HepG2 (cell line): ENCODE data around the gene TMC4. TPM values are rescaled to one million over a fixed set of nuclear protein-coding genes. Genes with fewer than 3 reads are reported as not detected.

ENCODE experiments used
- ATAC-seq: fragments of 200-7000 bp; cut with Tn5 transposase; 3 replicates; pipeline ENCODE4 v1.9.1; 2020; ENCODE audit warnings: mild to moderate bottlenecking, moderate library complexity
- BruUV-seq: library from RNA; stranded (reverse); fragments of 400-500 nt; replicated peaks from 2 replicates; lab custom pipeline; 2021; lab: Mats Ljungman, UMichigan
- CTCF ChIA-PET: fragments of 300-600 bp; formaldehyde crosslinking; extraction: SDS; loops from one replicate; lab custom pipeline; 2021; ENCODE audit warnings: low total read pairs, inconsistent platforms, low intra/inter-chr PET ratio; lab: Yijun Ruan, JAX
- POLR2A ChIA-PET: fragments of 350-600 bp; sonication (Branson Sonifier 250); formaldehyde crosslinking; loops from one replicate; lab custom pipeline; 2020; ENCODE audit warnings: antibody characterized with exemption, inconsistent platforms; lab: Yijun Ruan, JAX
- DNase-seq: peaks from one replicate; pipeline ENCODE4 v3.0.0-alpha.2; 2015; ENCODE audit warnings: low spot score
- FAIRE-seq: peaks from 3 replicates; lab custom pipeline; 2011; peaks lifted over from hg19 to GRCh38; lab: Jason Lieb, UNC
- H2AFZ ChIP-seq: one replicate; pipeline ENCODE4 v1.6.1; 2011; ENCODE audit warnings: low read length, inconsistent platforms
- H3K27ac ChIP-seq: fragments of 300-600 bp; 3 replicates; pipeline ENCODE4 v1.8.0; 2011; ENCODE audit warnings: mixed run types, mild to moderate bottlenecking, mixed read lengths, low read length, inconsistent platforms; ENCODE audit not compliant: insufficient read depth; ENCODE audit errors: extremely low read length
- H3K27me3 ChIP-seq, 2 experiments: fragments of 200-600 bp in 1 of 2; 2 replicates in 1 of 2; 3 replicates in 1 of 2; pipeline versions ENCODE4 v1.6.0 to v1.8.0; 2011; ENCODE audit warnings: low read length in 2 of 2, mild to moderate bottlenecking in 2 of 2, moderate library complexity in 2 of 2, inconsistent platforms in 1 of 2; ENCODE audit not compliant: insufficient read depth in 2 of 2, control insufficient read depth in 1 of 2
- H3K36me3 ChIP-seq, 2 experiments: fragments of 200-600 bp in 1 of 2; replicated peaks in 1 of 2; 2 replicates in 1 of 2; 3 replicates in 1 of 2; pipeline versions ENCODE4 v1.5.1 to v1.8.0; 2011; ENCODE audit warnings: low read length in 2 of 2, inconsistent platforms in 1 of 2; ENCODE audit not compliant: insufficient read depth in 2 of 2, control insufficient read depth in 1 of 2
- H3K4me1 ChIP-seq: 2 replicates; pipeline ENCODE4 v1.5.1; 2012; ENCODE audit warnings: low read length, inconsistent platforms; ENCODE audit not compliant: insufficient read depth
- H3K4me2 ChIP-seq: 2 replicates; pipeline ENCODE4 v1.6.0; 2011; ENCODE audit warnings: low read depth, low read length, inconsistent platforms
- H3K4me3 ChIP-seq, 3 experiments: fragments of 200-600 bp in 1 of 3; sonication (generic), shearing (Covaris generic) in 1 of 3; replicated peaks in 1 of 3; 2 replicates each; pipeline ENCODE4 v1.5.1; 2011 to 2016; ENCODE audit warnings: low read length in 3 of 3, inconsistent platforms in 2 of 3, low read depth in 2 of 3, mild to moderate bottlenecking in 2 of 3, control low read depth in 1 of 3, mixed read lengths in 1 of 3; ENCODE audit not compliant: insufficient read depth in 1 of 3
- H3K79me2 ChIP-seq: one replicate; pipeline ENCODE4 v1.6.1; 2011; ENCODE audit warnings: low read length, inconsistent platforms; ENCODE audit not compliant: insufficient read depth
- H3K9ac ChIP-seq: 2 replicates; pipeline ENCODE4 v1.6.0; 2011; ENCODE audit warnings: mild to moderate bottlenecking, low read depth, low read length, inconsistent platforms; ENCODE audit not compliant: insufficient read depth
- H3K9me3 ChIP-seq: 2 replicates; pipeline ENCODE4 v1.5.1; 2012; ENCODE audit warnings: mild to moderate bottlenecking, low read length
- H4K20me1 ChIP-seq: 2 replicates; pipeline ENCODE4 v1.6.0; 2011; ENCODE audit warnings: inconsistent platforms, mild to moderate bottlenecking, low read length, moderate library complexity; ENCODE audit not compliant: insufficient read depth
- BCL6 ChIP-seq: IDR thresholded peaks from 2 replicates; pipeline ENCODE4 v1.6.1; 2016; ENCODE audit warnings: missing genetic modification reagents, missing compliant biosample characterization
- EED ChIP-seq: sonication (generic); formaldehyde crosslinking; IDR thresholded peaks from 2 replicates; pipeline ENCODE4 v1.5.0; 2020; ENCODE audit warnings: mild to moderate bottlenecking, missing genetic modification reagents
- IRX3 ChIP-seq: sonication (generic); formaldehyde crosslinking; IDR thresholded peaks from 2 replicates; pipeline ENCODE4 v1.8.1; 2023; ENCODE audit warnings: mild to moderate bottlenecking, low read depth, missing genetic modification reagents, borderline replicate concordance
- NFYB ChIP-seq: sonication (generic); formaldehyde crosslinking; IDR thresholded peaks from 2 replicates; pipeline ENCODE4 v1.4.0; 2020; ENCODE audit warnings: missing genetic modification reagents
- POLR2AphosphoS2 ChIP-seq: IDR thresholded peaks from 2 replicates; pipeline ENCODE4 v1.6.1; 2011; ENCODE audit warnings: low read depth, low read length, improper control_type of control experiment
- POLR2AphosphoS5 ChIP-seq: IDR thresholded peaks from 2 replicates; pipeline ENCODE4 v1.6.1; 2012; ENCODE audit warnings: low read depth, low read length
- RARA ChIP-seq: IDR thresholded peaks from 2 replicates; pipeline ENCODE4 v1.6.1; 2016; ENCODE audit warnings: missing genetic modification reagents, missing compliant biosample characterization
- RARG ChIP-seq: sonication (generic); formaldehyde crosslinking; IDR thresholded peaks from 2 replicates; pipeline ENCODE4 v1.4.0; 2020; ENCODE audit warnings: low read depth, mild to moderate bottlenecking, missing genetic modification reagents
- RXRB ChIP-seq: IDR thresholded peaks from 2 replicates; pipeline ENCODE4 v1.6.1; 2016; ENCODE audit warnings: borderline replicate concordance, missing genetic modification reagents, missing compliant biosample characterization
- TOPORS ChIP-seq: sonication (generic); formaldehyde crosslinking; IDR thresholded peaks from 2 replicates; pipeline ENCODE4 v1.8.0; 2023; ENCODE audit warnings: mild to moderate bottlenecking, missing genetic modification reagents
- ZNF292 ChIP-seq: sonication (generic); formaldehyde crosslinking; IDR thresholded peaks from 2 replicates; pipeline ENCODE4 v1.8.1; 2022; ENCODE audit warnings: mild to moderate bottlenecking, low read depth, missing genetic modification reagents, borderline replicate concordance
- ZNF530 ChIP-seq: sonication (generic); formaldehyde crosslinking; IDR thresholded peaks from 2 replicates; pipeline ENCODE4 v1.5.0; 2020; ENCODE audit warnings: low read depth, mild to moderate bottlenecking, missing genetic modification reagents
- ZNF83 ChIP-seq: sonication (generic); formaldehyde crosslinking; IDR thresholded peaks from 2 replicates; pipeline ENCODE4 v1.4.0; 2020; ENCODE audit warnings: missing genetic modification reagents, mild to moderate bottlenecking, borderline replicate concordance
- WGBS: methylation state at CpG from one replicate; pipeline ENCODE4 v1.1.6; 2017; ENCODE audit warnings: low lambda C conversion rate; 5-methylcytosine and 5-hydroxymethylcytosine counted together
- in situ Hi-C: cut with HindIII; loops from 2 replicates; pipeline ENCODE4 v1.10.0; 2017; ENCODE audit warnings: low pct_unique_long_range_greater_than_20kb; ENCODE audit not compliant: extremely low pct_ligation_motif_present
- intact Hi-C: fragments of 100-400 bp; cut with micrococcal nuclease; formaldehyde crosslinking; loops from one replicate; pipeline ENCODE4 v1.10.0; 2022; ENCODE audit not compliant: unreplicated experiment
- polyA plus RNA-seq, 8 experiments: library from polyadenylated mRNA; depleted of rRNA in 3 of 8; stranded (reverse) in 7 of 8; unstranded in 1 of 8; fragments of >200 nt; fragmentation: Illumina TruSeq in 4 of 8; extraction: Trizol in 4 of 8; gene quantifications; 2 replicates each; pipeline versions ENCODE4 v1.2.1 to v1.2.3, GENCODE V29; 2011 to 2016; ENCODE audit warnings: low read depth in 4 of 8, missing spikeins in 1 of 8, mixed read lengths in 1 of 8; ENCODE audit not compliant: insufficient read depth in 1 of 8
- total RNA-seq, 5 experiments: library from RNA; depleted of rRNA; stranded (reverse); fragments of >200 nt; fragmentation: Illumina TruSeq; extraction: Trizol; gene quantifications; 2 replicates each; pipeline ENCODE4 v1.2.3, GENCODE V29; 2016; ENCODE audit warnings: low read depth in 1 of 5
- TF ChIP-seq, protein P1 (sequence below): sonication (generic); formaldehyde crosslinking; IDR thresholded peaks from 2 replicates; pipeline ENCODE4 v1.4.0; 2020; ENCODE audit warnings: mild to moderate bottlenecking, missing genetic modification reagents, borderline replicate concordance
- TF ChIP-seq, protein P2 (sequence below): IDR thresholded peaks from 2 replicates; pipeline ENCODE4 v1.6.1; 2018; ENCODE audit warnings: missing genetic modification reagents, mild to moderate bottlenecking, missing compliant biosample characterization

The TMC4 gene
- total and polyA plus RNA-seq, 2 of the 13 experiments (the other 11 are each of a cell fraction or from before 2014, with no cell fraction given) = 0.13 to 0.24 TPM

DNA sequence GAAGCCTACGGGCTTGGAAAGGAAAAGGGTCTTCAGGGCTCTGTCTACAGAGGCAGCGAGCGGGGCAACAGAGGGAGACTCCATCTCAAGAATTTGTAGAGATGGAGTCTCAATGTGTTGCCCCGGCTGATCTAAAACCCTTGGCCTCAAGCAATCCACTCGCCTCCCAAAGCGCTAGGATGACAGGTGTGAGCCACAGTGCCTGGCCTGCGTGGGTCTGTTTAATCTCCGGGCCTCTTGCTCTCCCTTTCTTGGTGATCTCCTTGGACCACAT is 35.8 kb upstream of the TMC4 start (continued):
- no peak for TF ChIP-seq ZNF530 (CRISPR knock-in tag)

DNA sequence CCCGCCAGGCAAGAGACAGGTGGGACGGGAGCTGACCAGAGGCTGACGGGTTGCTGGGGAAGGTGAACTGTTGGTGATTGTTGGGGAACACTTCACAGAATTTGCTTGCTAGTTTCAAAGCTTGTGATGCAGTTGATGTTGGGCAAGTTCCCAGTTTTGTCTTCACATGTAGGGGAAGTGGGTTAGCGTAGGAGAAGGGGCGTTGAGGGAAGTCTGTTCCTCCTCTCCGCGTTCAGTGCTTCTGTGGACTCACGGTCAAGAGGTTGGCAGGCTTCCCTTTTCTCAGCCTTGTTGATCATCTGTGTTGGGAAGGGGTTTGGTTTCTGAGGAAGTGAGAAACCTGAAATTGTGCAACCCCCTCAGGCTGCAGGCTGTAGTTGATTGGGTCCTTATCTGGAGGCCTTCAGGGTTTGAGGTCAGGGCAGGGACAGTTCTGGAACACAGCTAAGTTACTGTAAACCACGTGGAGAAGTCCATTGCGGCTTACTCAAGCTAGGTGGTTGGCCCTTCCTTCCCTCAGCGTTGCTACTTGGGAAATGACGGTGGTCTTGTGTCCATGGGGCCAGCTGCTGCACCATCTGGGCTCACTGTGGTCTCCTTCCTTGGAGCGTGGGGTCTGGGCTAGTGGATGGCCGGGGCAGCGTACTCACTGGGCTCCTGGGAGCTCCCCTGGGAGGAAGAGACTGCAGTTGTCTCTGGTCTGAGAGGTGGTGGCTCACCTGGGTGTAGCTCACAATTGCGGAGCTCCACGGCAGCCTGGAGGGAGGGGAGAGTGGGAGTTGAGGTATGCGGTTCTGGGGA is 35.2 kb upstream of the TMC4 start:
- CTCF ChIA-PET = no interaction called here
- peak; percentile 1 for ATAC-seq
- in situ Hi-C loops (no loop called here), intact Hi-C loops (no loop called here)
- peak overlapping the region; percentile 83 for H3K4me2 ChIP-seq
- H3K9ac ChIP-seq = peak overlapping the region; percentile 19; the same call in 1 of the 2 replicates
- peaks cover 20 to 48% of the 10 kb centered on the region in 2 experiments for H3K36me3 ChIP-seq
- peaks cover 60% of the 10 kb centered on the region for H4K20me1 ChIP-seq
- peak overlapping the region in 1 of 3 experiments; percentile 55; a peak in 1 of 6 replicates for H3K4me3 ChIP-seq
- no peaks in the 10 kb centered on the region for H3K27me3 ChIP-seq
- no peak overlapping the region for H2AFZ ChIP-seq
- 61% methylated on average over 11 of the region's 18 CpGs for WGBS
- peaks cover 86% of the 10 kb centered on the region for H3K4me1 ChIP-seq
- peak; percentile 64 for FAIRE-seq
- BruUV-seq = no TSS peak
- POLR2A ChIA-PET = interaction anchor here (1.2 to 4.9 kb wide), 4 partner anchors 10 to 71 kb away, joined by 3 to 114 read pairs (median 41); partner anchors contain the start of genes MBOAT7, RPS9 and TSEN34
- peak; percentile 59 for DNase-seq
- H3K9me3 ChIP-seq = no peaks in the 10 kb centered on the region
- peak overlapping the region; percentile 80 for H3K27ac ChIP-seq
- peaks cover 30% of the 10 kb centered on the region for H3K79me2 ChIP-seq
- TF ChIP-seq NFYB (CRISPR knock-in tag) (no peak), TOPORS (CRISPR knock-in tag) (peak; percentile 21; the same call in 1 of the 2 replicates), EED (CRISPR knock-in tag) (0 out of 2 replicates have a peak, but pooled peaks have one; percentile 22), BCL6 (peak; percentile 37; the same call in 1 of the 2 replicates), IRX3 (CRISPR knock-in tag) (no peak), RXRB (CRISPR knock-in tag) (peak; percentile 51; the same call in 1 of the 2 replicates), ZNF292 (CRISPR knock-in tag) (no peak), ZNF83 (CRISPR knock-in tag) (no peak), POLR2AphosphoS2 (peak; percentile 75), RARA (CRISPR knock-in tag) (peak; percentile 76), POLR2AphosphoS5 (peak; percentile 43), RARG (no peak)
- TF ChIP-seq, protein P1, sequence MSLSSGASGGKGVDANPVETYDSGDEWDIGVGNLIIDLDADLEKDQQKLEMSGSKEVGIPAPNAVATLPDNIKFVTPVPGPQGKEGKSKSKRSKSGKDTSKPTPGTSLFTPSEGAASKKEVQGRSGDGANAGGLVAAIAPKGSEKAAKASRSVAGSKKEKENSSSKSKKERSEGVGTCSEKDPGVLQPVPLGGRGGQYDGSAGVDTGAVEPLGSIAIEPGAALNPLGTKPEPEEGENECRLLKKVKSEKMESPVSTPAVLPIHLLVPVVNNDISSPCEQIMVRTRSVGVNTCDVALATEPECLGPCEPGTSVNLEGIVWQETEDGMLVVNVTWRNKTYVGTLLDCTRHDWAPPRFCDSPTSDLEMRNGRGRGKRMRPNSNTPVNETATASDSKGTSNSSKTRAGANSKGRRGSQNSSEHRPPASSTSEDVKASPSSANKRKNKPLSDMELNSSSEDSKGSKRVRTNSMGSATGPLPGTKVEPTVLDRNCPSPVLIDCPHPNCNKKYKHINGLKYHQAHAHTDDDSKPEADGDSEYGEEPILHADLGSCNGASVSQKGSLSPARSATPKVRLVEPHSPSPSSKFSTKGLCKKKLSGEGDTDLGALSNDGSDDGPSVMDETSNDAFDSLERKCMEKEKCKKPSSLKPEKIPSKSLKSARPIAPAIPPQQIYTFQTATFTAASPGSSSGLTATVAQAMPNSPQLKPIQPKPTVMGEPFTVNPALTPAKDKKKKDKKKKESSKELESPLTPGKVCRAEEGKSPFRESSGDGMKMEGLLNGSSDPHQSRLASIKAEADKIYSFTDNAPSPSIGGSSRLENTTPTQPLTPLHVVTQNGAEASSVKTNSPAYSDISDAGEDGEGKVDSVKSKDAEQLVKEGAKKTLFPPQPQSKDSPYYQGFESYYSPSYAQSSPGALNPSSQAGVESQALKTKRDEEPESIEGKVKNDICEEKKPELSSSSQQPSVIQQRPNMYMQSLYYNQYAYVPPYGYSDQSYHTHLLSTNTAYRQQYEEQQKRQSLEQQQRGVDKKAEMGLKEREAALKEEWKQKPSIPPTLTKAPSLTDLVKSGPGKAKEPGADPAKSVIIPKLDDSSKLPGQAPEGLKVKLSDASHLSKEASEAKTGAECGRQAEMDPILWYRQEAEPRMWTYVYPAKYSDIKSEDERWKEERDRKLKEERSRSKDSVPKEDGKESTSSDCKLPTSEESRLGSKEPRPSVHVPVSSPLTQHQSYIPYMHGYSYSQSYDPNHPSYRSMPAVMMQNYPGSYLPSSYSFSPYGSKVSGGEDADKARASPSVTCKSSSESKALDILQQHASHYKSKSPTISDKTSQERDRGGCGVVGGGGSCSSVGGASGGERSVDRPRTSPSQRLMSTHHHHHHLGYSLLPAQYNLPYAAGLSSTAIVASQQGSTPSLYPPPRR (CRISPR knock-in tag) = no peak
- TF ChIP-seq, protein P2, sequence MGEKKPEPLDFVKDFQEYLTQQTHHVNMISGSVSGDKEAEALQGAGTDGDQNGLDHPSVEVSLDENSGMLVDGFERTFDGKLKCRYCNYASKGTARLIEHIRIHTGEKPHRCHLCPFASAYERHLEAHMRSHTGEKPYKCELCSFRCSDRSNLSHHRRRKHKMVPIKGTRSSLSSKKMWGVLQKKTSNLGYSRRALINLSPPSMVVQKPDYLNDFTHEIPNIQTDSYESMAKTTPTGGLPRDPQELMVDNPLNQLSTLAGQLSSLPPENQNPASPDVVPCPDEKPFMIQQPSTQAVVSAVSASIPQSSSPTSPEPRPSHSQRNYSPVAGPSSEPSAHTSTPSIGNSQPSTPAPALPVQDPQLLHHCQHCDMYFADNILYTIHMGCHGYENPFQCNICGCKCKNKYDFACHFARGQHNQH (CRISPR knock-in tag) = peak; percentile 39; the same call in 1 of the 2 replicates
